PC-3 (cell line): ENCODE results near the gene RALA.

Source experiments
- CTCF ChIP-seq: fragments of 300-600 bp; sonication (generic); conservative IDR thresholded peaks from 2 replicates; pipeline ENCODE4 v1.5.1; 2017; ENCODE audit warnings: antibody characterized with exemption, low read depth, mild to moderate bottlenecking, low read length
- EZH2 ChIP-seq: fragments of 300-600 bp; sonication (generic); IDR thresholded peaks from one replicate; pipeline ENCODE4 v1.6.1; 2017; ENCODE audit warnings: antibody characterized with exemption, mild to moderate bottlenecking, low read length; ENCODE audit not compliant: unreplicated experiment

DNA sequence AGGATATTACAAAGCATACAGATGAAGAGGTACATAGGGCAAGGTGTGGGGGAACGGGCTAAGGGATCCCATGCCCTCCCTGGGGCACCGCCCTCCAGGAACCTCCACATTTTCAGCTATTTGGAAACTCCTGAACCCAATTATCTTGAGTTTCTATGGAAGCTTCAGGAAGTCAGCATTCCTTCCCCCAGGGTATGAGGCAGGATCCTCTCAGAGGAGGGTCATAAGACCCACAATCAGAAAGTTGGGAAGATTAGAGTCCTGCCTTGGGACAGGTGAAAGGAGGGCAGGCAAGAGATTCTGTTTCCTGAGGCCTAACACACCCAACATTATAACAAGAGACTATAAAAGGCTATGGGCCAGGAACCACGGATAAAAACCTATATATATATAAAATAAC, 98.0 kb downstream of the RALA start:
- no peak for TF ChIP-seq EZH2
- TF ChIP-seq CTCF: no peak
